ENCODE measurements around the gene DCC.
"Not testable (repeated sequence)": the region's sequence is repeated elsewhere in the genome, so short reads cannot be mapped to it uniquely, and the experiment has no call there.

The DCC gene

DNA sequence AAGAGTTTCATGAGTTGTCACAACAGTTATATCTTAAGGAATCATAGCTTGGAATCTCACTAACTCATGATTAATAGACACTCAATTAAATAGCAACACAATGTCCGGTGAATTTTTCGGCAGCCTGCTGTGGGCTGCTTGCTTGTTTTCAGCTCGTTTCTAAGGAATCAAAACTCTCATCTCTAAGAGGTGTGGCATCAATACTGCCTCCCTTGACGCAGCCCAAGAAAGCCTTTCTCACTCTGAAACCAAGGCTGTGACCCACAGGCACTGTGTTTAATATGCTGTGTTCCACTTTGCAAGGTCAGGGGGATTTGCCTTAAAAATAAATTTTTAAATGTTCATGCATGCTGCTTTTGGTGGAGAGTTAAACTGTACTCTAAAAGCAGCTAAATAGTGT is 5.4 kb downstream of the DCC start:
- DNase-seq (ENCODE audit: low read depth in 4 of 4, low spot score in 1 of 4): no peak

DNA sequence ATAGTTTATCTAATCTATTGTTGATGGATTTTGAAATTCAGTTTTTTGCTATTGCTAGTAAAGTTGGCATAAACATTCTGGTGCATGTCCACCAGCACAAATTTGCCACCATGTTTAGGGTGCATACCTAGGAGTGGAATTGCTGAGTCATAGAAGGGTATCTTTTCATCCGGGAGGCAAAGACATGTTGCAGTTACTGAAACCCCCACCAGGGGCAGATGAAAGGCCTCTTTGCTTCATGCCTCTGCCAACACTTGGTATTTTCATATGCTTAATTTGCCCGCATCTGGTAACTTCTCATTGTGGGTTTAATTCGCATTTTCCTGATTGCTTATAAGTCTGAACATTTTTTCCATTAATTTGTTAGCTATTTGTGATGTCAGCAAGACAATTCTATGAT is 8.2 kb downstream of the DCC start:
- DNase-seq (ENCODE audit: low read depth in 4 of 4, low spot score in 1 of 4): no peak

DNA sequence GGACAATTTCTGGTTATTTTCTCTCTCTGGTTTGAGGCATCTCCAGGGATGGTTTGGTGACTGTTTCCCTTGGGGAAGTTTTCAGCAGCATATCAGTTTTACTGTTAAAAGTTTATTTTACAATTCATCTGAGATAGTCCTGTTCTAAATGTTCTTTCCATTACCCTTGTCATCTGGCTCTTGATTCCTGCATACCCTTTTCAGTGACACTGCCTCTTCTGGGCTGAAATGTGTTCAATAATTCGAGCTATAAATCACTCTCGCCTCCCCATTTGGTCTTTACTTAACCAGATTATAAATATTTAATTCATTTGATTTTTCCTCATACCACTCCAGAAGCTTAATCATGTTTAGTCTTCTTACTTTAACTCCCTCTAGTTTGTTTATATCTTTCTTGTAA is 9.5 kb downstream of the DCC start:
- DNase-seq (ENCODE audit: low read depth in 4 of 4, low spot score in 1 of 4): no peak

DNA sequence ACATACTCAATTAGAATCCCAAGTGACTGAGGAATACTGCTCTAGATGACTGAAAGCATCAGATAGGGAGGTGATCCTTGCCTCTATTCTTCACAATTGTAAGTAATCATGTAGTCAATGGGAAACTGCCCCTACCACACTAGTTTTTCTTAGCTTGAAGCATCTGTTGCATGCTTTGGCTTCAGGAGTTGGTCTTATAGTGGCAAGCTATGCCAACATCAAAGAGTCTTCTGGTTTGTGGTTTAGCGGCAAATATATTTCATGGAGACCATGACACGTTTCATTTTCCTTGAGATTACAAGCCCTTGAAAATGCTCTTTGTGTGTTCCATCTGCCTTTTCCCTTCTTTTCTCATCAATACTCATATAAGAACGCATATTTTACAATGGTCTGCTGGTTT is 12.9 kb downstream of the DCC start:
- DNase-seq (ENCODE audit: low read depth in 4 of 4, low spot score in 1 of 4): no peak

DNA sequence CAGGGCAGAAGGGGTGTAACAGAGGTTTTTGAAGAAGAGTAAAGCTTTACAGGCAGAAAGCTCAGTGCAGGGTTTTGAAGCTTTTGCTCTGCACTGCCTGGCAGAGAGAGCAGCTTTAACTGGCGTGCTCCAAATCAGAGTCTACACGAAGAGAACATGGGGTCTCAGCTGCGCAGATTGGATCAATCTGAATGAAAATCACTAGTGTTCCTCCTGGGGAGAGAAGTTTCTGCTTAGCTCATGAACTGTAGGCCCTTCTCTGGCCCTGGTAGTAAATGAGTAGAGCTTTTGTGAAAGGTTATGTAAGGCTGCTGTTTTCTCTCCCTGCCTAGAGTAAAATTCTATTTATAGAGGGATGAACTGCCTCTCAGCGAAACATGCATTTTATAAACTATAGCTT is 13.6 kb downstream of the DCC start:
- DNase-seq (ENCODE audit: low read depth in 4 of 4, low spot score in 1 of 4): no peak

DNA sequence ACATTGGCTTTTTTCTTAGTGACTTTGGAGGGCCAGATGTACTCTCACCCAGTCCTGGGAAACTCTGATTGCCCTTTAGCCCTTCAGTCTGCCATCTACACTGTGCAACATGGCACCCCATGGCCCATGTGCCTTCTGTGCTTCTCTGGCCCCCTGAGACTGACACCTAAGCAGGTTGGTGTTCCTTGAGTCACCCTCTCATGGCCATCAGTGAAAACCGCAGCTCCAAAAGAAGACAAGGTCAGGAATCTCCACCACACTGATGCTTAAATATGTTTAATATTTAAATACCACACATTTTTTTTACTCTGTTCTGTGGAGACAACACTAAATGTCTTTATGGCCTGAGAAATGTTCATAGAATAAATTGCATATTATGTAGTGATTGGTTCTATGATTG is 23.9 kb downstream of the DCC start:
- DNase-seq (ENCODE audit: low read depth in 4 of 4, low spot score in 1 of 4): no peak

DNA sequence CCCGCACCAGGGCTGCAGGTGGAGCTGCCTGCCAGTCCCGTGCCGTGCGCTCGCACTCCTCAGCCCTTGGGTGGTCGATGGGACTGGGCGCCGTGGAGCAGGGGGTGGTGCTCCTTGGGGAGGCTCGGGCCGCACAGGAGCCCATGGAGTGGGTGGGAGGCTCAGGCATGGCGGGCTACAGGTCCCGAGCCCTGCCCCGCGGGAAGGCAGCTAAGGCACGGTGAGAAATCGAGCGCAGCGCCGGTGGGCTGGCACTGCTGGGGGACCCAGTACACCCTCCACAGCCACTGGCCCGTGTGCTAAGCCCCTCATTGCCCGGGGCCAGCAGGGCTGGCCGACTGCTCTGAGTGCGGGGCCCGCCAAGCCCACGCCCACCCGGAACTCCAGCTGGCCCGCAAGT is 26.9 kb downstream of the DCC start:
- DNase-seq (ENCODE audit: low read depth in 4 of 4, low spot score in 1 of 4): not testable (repeated sequence)

DNA sequence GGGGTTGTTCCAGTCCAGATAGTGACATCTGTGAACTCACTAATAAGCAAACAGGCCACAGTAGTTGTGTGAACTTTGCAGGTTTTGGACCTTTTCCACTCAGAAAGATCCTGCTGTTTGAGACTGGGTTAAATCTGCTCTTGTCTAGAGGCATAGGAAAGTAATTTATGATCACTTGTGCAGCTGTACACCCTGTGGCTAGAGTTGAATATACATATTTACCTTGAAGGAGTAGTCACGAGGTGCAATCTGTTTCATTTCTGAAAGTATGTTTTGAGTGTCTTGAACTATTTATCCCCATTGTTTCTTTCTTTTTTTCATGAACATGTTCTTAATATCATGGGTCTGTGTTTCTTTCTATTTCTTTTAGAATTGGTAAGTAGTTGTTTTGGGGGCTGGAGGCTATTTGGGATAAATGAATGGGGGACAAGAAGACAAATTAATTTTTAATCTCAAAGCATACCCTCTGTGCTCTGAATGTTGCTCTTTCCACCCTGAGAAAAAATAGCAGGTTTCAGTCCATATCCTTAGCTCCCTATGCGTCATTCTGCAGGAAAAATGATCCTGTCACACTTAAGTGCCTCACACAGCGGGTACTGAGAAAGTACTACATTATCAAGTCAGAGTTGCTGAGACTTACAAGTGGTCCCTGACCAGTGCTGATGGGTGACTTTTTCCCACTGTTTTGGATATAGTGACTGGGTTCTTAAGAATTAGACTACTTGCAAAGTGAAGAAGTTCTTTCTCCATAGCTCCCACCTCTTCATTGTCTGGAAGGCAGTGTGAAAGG is 28.2 kb downstream of the DCC start:
- no peak for DNase-seq (ENCODE audit: low read depth in 4 of 4, low spot score in 1 of 4)

DNA sequence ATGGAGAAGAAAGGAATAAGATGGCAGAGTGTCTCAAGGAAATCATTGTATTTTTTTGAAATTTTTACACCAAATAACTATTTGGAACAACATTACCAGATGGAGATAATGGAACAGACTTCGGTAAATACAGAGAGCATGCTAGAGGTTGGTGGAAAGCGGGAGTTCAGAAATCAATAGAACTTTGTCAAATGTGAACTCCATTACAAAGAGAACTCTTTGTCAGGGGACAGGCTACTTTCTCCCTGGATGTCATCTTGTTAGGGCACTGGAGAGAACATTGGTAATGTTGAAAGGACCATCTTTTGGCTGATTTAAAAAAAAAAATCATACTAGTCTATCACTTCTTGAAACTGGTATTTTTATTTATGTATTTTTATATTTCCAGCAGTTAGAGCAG is 30.8 kb downstream of the DCC start:
- no peak for DNase-seq (ENCODE audit: low read depth in 4 of 4, low spot score in 1 of 4)

DNA sequence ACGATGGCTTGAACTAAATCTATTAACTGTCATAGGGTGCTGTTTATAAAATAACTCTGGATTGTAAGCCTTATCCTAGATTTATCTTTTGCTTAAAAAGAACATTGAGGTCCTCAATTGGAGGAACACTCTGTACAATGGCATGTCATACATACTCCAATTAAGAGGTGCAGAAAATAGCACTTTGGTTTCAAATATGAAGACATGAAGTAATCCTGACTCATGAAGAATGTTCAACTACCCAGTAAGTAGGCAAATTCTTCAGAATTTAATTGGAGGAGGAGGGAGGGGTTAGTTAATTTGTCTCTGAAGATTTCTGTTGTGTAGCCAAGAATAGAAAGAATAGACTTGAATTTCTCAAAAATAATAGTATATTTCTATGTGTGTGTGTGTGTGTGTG is 36.1 kb downstream of the DCC start:
- DNase-seq (ENCODE audit: low read depth in 4 of 4, low spot score in 1 of 4): no peak

DNA sequence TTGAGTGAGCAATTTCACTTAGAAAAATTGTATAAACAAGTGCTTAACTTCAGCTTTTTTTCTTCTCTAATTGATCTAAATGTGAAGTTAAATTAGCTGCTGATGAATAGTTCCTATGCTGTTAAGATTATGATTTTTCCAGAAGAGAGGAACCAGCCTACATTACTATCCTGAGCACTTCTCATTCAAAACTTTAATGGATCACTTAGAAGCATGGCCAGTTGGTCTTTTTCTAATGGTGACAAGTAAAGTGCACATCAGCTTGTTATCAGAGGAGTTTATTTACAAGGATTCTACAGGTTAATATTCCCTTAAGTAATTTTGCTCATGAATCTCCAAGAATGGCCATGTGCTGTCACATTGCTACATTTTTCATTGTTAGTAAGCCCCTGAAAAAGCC is 37.1 kb downstream of the DCC start:
- no peak for DNase-seq (ENCODE audit: low read depth in 4 of 4, low spot score in 1 of 4)

DNA sequence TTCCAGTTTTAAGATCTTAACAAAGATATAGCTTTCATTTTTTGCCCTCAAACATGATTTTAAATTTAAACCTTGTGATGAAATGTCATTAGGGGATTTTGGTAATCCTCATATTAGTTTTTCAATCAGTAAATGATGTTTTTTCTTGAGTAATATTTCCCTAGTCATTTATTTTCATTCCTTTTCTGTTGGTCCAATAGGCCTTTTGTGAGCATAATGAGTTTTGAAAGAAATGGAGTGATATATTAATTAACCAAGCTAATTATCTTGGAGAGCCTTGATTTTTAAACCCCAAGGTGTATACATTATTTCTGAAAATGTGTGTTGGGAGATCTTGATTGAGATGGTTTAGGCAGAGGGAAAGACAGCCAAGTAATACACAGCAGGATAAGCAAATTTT is 46.3 kb downstream of the DCC start:
- DNase-seq (ENCODE audit: low read depth in 4 of 4, low spot score in 1 of 4): no peak

DNA sequence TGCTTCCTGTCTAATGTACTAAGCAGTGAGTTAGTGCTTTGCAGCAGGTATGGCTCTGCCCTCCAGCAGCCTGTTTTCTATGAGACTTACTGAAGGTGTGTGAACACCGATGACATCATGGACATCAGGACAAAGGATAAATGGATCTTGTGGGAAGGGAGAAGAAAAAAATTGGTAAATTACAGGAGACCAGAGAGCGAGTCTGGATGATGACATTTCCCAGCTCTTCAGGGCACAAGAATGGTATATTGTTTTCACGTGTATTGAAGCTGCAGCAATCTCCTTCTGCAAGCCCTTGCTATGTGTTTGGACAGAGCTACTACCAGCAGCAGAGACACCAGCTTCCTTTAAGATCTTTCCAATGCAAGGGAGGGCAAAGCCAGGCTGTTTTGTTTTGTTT is 47.2 kb downstream of the DCC start:
- no peak for DNase-seq (ENCODE audit: low read depth in 4 of 4, low spot score in 1 of 4)

DNA sequence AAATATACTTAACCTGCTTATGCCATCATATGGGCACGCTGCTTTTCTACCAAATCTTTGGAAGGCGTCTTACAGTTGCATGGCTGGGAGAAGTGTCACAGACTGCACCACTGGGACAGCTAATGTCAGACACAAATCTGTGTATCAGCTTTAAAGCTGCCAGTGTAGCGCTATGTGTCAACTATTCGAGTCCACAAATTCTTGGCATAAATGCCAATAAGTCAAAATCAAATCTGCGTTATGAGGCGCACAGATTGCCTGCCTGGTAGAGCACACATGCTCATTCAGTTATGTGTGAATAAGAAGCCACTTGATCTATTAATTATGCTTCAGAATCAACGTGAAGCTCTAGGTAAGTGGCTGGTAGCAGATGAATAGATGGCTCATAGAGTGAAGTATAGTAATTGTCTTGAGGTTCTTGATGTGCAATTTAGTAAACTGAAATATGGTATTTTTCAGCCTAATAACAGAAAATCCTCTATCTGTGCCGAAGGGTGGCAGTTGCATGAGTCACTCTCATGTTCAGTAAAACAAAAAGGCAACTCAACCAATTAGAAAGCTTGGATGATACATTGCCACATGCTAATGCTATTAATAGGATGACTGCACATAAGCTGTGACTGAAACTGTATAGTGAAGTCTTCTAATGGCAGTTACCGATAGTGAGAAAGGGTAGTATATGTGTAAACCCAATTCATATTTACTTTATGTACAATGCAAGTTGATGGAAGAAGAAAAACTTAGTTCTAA is 52.0 kb downstream of the DCC start:
- DNase-seq (ENCODE audit: low read depth in 4 of 4, low spot score in 1 of 4): no peak

DNA sequence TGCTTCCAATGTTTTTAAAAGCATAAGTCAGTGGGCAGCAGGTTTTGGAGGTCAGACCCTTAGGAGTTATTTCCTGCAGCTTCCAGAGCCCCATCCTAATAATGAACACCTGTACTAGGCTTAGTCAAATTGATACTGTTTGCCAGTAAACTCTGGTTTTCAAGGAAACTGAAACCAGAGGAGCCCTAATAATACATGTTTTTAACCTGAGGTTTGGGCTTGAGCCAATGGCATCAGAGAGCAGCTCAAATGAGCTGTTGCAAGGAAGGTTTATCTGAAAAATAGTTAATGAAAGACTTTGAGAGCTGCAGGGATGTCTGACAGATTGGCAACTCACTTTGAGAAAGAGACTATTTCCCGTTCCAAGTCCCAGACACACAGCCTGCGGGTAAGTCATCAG is 54.6 kb downstream of the DCC start:
- no peak for DNase-seq (ENCODE audit: low read depth in 4 of 4, low spot score in 1 of 4)

DNA sequence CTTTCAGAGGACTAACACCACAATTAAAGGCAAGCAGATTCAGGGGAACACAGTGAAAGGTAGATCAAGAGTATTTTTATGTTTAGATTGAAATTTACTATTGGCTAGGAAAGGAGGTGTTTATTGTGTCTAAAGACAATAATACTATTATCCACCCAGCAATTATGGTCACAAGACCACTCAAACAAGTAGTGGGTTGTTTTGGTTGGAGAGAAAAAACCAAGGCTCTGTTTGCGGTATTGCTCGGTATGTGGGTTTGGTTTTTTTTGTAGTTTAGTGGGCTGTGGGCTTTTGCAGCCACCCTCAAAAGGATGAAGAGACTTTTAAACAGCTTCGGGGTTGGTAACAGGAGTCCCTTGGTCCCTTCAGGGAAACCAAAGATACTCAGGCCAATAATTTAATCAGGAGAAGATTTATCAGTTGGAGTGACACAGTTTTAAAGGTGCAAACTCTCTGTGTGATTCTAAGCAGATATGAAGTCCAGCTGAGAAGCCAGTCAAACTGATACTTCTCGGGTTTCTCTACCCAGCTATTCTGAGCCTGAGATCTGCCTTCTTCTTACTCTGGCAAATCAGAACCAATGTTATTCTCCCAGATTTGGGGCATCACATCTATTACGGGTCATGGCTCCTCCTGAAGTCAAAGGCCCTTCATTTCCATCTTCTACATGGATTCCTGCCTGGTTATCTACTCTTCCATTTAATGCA is 55.3 kb downstream of the DCC start:
- DNase-seq (ENCODE audit: low read depth in 4 of 4, low spot score in 1 of 4): no peak

DNA sequence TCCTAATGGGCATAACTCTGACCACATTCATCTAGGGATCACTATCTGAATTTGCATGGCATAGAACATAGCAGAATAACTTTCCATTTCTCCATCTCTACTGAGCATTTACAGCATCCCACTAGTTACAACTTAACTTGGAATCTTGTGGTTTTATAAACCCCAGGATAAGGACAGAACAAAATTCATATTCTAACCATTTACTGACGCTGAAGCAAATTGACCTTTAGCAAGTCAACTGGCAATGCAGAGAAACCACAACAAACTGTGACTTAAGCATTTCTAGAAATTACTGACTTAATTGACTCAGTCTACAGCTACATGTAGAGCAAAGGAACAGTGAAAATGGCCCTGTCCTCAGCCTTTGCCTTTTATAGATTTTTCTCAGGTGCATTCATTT is 61.2 kb downstream of the DCC start:
- no peak for DNase-seq (ENCODE audit: low read depth in 4 of 4, low spot score in 1 of 4)

DNA sequence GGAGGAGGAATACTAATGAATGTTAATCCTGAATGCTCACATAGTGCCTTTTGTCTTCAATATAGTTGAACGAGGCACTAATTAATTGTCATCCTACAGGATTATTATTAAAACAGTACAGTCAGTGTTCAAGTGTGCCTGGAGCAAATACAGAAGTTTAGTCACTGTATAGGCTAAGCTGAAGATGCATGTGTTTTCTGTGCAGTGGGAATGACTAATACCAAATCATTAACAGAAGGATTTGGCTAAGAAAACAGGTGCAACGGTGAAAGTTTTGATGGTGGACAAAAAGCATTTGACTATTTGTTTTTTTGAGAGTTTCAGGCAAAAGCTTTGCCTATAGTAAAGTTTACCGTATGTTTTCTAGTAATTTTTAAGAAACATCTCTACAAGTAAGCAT is 62.8 kb downstream of the DCC start:
- DNase-seq (ENCODE audit: low read depth in 4 of 4, low spot score in 1 of 4): no peak

DNA sequence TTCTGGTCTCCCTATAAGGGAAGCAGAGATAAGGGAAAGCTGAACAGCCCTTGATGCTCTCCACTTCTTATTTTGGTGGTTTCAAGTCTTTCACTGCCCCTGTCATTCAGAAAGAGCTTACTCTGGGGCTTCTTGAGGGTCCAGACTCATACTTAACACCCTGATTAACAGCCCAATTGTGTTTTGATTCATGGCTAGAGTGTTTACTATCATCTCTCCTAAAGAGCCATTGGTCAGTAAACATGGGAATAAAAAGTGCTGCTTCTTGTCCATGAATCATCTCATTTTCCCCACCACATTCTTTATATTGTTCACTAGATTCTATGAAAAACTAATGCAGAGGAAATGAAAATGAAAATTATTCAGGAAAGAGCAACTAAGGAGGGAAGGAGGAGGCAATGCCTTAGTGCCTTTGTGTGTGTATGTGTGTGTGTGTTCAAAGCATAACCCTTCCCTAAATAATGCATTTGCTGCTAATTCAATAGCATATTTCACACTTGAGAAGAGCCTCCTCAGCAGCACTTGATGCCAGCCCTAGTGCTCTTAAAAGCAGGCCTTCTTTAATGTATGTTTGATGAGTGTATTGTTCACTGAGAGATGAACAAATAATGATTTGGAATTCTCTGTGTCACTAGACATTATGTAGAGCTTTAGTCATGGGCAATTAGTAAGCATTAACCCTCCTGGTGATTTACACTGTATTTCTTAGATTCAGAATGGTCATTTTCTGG is 63.5 kb downstream of the DCC start:
- DNase-seq (ENCODE audit: low read depth in 4 of 4, low spot score in 1 of 4): no peak

DNA sequence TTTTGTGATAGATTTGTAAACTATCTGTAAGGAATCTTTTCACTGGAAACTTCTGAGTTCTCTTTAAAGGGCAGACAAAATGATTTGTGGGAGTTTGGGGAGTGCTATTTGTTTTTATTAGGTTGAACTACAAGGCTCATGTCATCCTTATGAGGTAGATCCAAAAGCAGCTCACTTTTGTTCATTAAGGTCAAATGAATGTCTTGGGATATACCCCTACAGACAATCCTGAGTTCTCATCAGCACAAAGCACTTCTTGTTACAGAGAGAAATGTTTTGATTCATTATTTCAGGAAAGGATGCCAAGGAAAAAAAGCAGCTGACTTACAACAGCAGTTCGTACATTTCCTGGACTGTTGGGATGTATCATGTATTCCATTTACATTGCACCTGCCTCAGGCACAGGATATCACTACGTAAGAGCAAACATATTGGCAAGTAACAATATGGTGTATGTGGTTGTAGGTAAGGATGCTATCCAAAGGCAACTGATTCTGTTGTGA is 68.9 kb downstream of the DCC start:
- DNase-seq (ENCODE audit: low read depth in 4 of 4, low spot score in 1 of 4): no peak

DNA sequence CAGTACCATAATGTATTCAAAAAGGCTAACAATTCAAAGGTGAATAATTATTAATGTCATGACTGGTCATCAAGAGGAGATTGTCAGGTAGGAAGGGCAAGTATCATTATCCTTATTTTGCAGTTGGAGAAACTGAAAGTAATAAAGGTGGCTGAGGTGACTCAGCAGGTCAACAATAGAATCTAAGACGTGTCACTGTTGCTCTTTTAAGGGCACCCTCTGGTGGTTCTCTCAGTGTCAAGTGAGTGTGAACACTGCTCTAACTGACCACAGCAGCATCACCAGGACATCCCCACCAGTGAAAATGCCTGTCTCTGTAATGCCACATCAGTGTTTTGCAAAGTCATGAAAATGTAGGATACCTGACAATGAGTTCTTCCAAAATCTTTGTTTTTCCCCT is 69.7 kb downstream of the DCC start:
- no peak for DNase-seq (ENCODE audit: low read depth in 4 of 4, low spot score in 1 of 4)

All from stimulated activated CD4-positive, alpha-beta T cell treated with anti-CD3 and anti-CD28 coated beads, Interleukin-1b, Interleukin-23, amount 100 ng/mL, for 24 hours (primary cell).